Measurements from ENCODE around the gene SIGLEC12. TPM values are rescaled to one million over a fixed set of nuclear protein-coding genes. Genes with fewer than 3 reads are reported as not detected.

Gene SIGLEC12
- total RNA-seq, 1 experiment from 2014 or later = not detected

GRCh38 chr19:51457351-51458013 is 44.1 kb downstream of the SIGLEC12 start:
- TF ChIP-seq EZH2 (IDR thresholded peaks at IDR 0.05; ENCODE audit: borderline replicate concordance, low read depth, low read length, poor library complexity, severe bottlenecking) = no peak
- TF ChIP-seq, protein P1, sequence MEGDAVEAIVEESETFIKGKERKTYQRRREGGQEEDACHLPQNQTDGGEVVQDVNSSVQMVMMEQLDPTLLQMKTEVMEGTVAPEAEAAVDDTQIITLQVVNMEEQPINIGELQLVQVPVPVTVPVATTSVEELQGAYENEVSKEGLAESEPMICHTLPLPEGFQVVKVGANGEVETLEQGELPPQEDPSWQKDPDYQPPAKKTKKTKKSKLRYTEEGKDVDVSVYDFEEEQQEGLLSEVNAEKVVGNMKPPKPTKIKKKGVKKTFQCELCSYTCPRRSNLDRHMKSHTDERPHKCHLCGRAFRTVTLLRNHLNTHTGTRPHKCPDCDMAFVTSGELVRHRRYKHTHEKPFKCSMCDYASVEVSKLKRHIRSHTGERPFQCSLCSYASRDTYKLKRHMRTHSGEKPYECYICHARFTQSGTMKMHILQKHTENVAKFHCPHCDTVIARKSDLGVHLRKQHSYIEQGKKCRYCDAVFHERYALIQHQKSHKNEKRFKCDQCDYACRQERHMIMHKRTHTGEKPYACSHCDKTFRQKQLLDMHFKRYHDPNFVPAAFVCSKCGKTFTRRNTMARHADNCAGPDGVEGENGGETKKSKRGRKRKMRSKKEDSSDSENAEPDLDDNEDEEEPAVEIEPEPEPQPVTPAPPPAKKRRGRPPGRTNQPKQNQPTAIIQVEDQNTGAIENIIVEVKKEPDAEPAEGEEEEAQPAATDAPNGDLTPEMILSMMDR (conservative IDR thresholded peaks at IDR 0.05; ENCODE audit: low read depth, low read length) = no peak
- H3K36me3 ChIP-seq (ENCODE audit: insufficient read depth, low read length, poor library complexity, severe bottlenecking) = no peaks in the 10 kb centered on the region
- no peak for DNase-seq (ENCODE audit: low spot score)
- H3K9me3 ChIP-seq (ENCODE audit: low read depth, low read length, poor library complexity, severe bottlenecking) = no peaks in the 10 kb centered on the region
- H3K4me3 ChIP-seq (ENCODE audit: low read depth, low read length, poor library complexity, severe bottlenecking) = no peak overlapping the region
- intact Hi-C loops (cut with micrococcal nuclease; ENCODE audit: unreplicated experiment) = no loop called here
- CTCF ChIA-PET = no interaction called here
- peaks cover 28% of the 10 kb centered on the region for H3K27me3 ChIP-seq (replicated peaks; ENCODE audit: insufficient read depth, low read depth, low read length, poor library complexity)
- POLR2A ChIA-PET (ENCODE audit: low non-redundant PET) = no interaction called here
- no peak overlapping the region for H3K27ac ChIP-seq (ENCODE audit: low read depth, low read length, poor library complexity, severe bottlenecking)
- no peaks in the 10 kb centered on the region for H3K4me1 ChIP-seq (ENCODE audit: insufficient read depth, low read length, poor library complexity, severe bottlenecking)
- BruUV-seq (replicated peaks) = no TSS peak

GRCh38 chr19:51456541-51457290 is 44.9 kb downstream of the SIGLEC12 start:
- intact Hi-C loops (cut with micrococcal nuclease; ENCODE audit: unreplicated experiment) = no loop called here
- DNase-seq (ENCODE audit: low spot score) = no peak
- H3K9me3 ChIP-seq (ENCODE audit: low read depth, low read length, poor library complexity, severe bottlenecking) = no peaks in the 10 kb centered on the region
- no peaks in the 10 kb centered on the region for H3K36me3 ChIP-seq (ENCODE audit: insufficient read depth, low read length, poor library complexity, severe bottlenecking)
- peaks cover 22% of the 10 kb centered on the region for H3K27me3 ChIP-seq (replicated peaks; ENCODE audit: insufficient read depth, low read depth, low read length, poor library complexity)
- no peaks in the 10 kb centered on the region for H3K4me1 ChIP-seq (ENCODE audit: insufficient read depth, low read length, poor library complexity, severe bottlenecking)
- H3K27ac ChIP-seq (ENCODE audit: low read depth, low read length, poor library complexity, severe bottlenecking) = no peak overlapping the region
- ChIA-PET CTCF (no interaction called here), POLR2A (ENCODE audit: low non-redundant PET) (no interaction called here)
- TF ChIP-seq, protein P1 (conservative IDR thresholded peaks at IDR 0.05; ENCODE audit: low read depth, low read length) = no peak
- no peak for TF ChIP-seq EZH2 (IDR thresholded peaks at IDR 0.05; ENCODE audit: borderline replicate concordance, low read depth, low read length, poor library complexity, severe bottlenecking)
- no peak overlapping the region for H3K4me3 ChIP-seq (ENCODE audit: low read depth, low read length, poor library complexity, severe bottlenecking)
- no TSS peak for BruUV-seq (replicated peaks)

DNA sequence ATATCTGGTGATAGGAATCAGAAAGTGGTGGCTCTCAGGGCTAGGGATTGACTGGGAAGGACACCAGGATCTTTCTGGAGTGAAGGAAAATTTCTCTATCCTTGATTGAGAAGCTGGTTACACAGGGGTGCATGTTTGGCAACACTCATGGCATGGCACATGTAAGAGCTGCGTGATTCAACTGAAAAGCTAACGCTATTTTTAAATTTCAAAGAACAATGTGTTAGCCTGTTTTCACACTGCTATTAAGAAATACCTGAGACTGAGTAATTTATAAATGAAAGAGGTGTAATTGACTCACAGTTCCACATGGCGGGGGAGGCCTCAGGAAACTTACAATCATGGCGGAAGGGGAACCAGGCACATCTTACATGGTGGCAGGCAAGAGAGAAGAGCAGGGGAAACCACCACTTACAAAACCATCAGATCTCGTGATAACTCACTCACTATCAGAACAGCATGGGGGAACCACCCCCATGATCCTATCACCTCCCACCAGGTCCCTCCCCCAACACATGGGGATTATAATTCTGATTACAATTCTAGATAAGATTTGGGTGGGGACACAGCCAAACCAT is 50.8 kb downstream of the SIGLEC12 start:
- intact Hi-C loops (cut with micrococcal nuclease; ENCODE audit: unreplicated experiment) = no loop called here
- ChIA-PET CTCF (no interaction called here), POLR2A (ENCODE audit: low non-redundant PET) (no interaction called here)
- DNase-seq (ENCODE audit: low spot score) = no peak
- BruUV-seq (replicated peaks) = no TSS peak
- no peaks in the 10 kb centered on the region for H3K36me3 ChIP-seq (ENCODE audit: insufficient read depth, low read length, poor library complexity, severe bottlenecking)
- H3K4me3 ChIP-seq (ENCODE audit: low read depth, low read length, poor library complexity, severe bottlenecking) = no peak overlapping the region
- TF ChIP-seq EZH2 (IDR thresholded peaks at IDR 0.05; ENCODE audit: borderline replicate concordance, low read depth, low read length, poor library complexity, severe bottlenecking) = no peak
- TF ChIP-seq, protein P1 (conservative IDR thresholded peaks at IDR 0.05; ENCODE audit: low read depth, low read length) = no peak
- peaks cover 32% of the 10 kb centered on the region for H3K27me3 ChIP-seq (replicated peaks; ENCODE audit: insufficient read depth, low read depth, low read length, poor library complexity)
- no peaks in the 10 kb centered on the region for H3K9me3 ChIP-seq (ENCODE audit: low read depth, low read length, poor library complexity, severe bottlenecking)
- H3K4me1 ChIP-seq (ENCODE audit: insufficient read depth, low read length, poor library complexity, severe bottlenecking) = no peaks in the 10 kb centered on the region
- no peak overlapping the region for H3K27ac ChIP-seq (ENCODE audit: low read depth, low read length, poor library complexity, severe bottlenecking)
